HCT116 (cell line): ENCODE results near the gene CLIP4. TPM values are rescaled to one million over a fixed set of nuclear protein-coding genes. Genes with fewer than 3 reads are reported as not detected.
A peak's percentile ranks its signal among the peaks of the same experiment; 100 is the strongest.

ENCODE experiments used
- ATAC-seq: fragments of 200-7000 bp; cut with Tn5 transposase; 2 replicates; pipeline ENCODE4 v1.9.1; 2020; ENCODE audit warnings: mild to moderate bottlenecking, moderate library complexity
- BruUV-seq: library from RNA; stranded (reverse); fragments of 400-500 nt; replicated peaks from 2 replicates; lab custom pipeline; 2021; lab: Mats Ljungman, UMichigan
- CTCF ChIA-PET: fragments of 300-600 bp; sonication (Branson Sonifier 250); formaldehyde crosslinking; loops from one replicate; lab custom pipeline; 2021; ENCODE audit warnings: antibody characterized with exemption; lab: Charles Lee
- POLR2A ChIA-PET: fragments of 300-600, 350-600 bp; sonication (Branson Sonifier 250); formaldehyde crosslinking; loops from one replicate; lab custom pipeline; 2021; ENCODE audit warnings: antibody characterized with exemption; lab: Charles Lee
- RAD21 ChIA-PET, 2 experiments: fragments of 300-600 bp; sonication (Branson Sonifier 250); formaldehyde crosslinking; loops; one replicate each; lab custom pipeline; 2023; ENCODE audit warnings: low total read pairs in 2 of 2; ENCODE audit not compliant: uncharacterized antibody in 2 of 2, unreplicated experiment in 2 of 2, low non-redundant PET in 1 of 2; lab: Charles Lee
- DNase-seq: peaks from one replicate; pipeline ENCODE4 v3.0.0-alpha.2; 2010; ENCODE audit warnings: low read depth, low spot score
- H2AFZ ChIP-seq: fragments of 200-600 bp; shearing (Covaris generic), sonication (generic); 2 replicates; pipeline ENCODE4 v1.6.1; 2017; ENCODE audit warnings: low read depth, mixed run types, mixed read lengths, antibody characterized with exemption, low read length; ENCODE audit not compliant: poor library complexity, severe bottlenecking
- H3K27ac ChIP-seq: 2 replicates; pipeline ENCODE4 v1.5.1; 2012; ENCODE audit warnings: low read depth, low read length
- H3K27me3 ChIP-seq: fragments of 200-600 bp; sonication (generic); 2 replicates; pipeline ENCODE4 v1.6.1; 2016; ENCODE audit warnings: mixed run types, low read length, mixed read lengths; ENCODE audit not compliant: insufficient read depth
- H3K36me3 ChIP-seq, 2 experiments: fragments of 200-500 bp in 1 of 2; fragments of 200-600 bp in 1 of 2; sonication (Bioruptor generic) in 1 of 2; sonication (generic) in 1 of 2; 2 replicates each; pipeline versions ENCODE4 v1.5.1 to v1.6.1; 2014 to 2016; ENCODE audit warnings: low read length in 2 of 2, inconsistent platforms in 1 of 2, mixed read lengths in 1 of 2, mixed run types in 1 of 2; ENCODE audit not compliant: insufficient read depth in 2 of 2, control insufficient read depth in 1 of 2
- H3K4me1 ChIP-seq, 2 experiments: fragments of 200-600 bp in 1 of 2; sonication (generic) in 1 of 2; 2 replicates each; pipeline versions ENCODE4 v1.5.1 to v1.6.1; 2012 to 2017; ENCODE audit warnings: low read length in 2 of 2, inconsistent platforms in 1 of 2, mild to moderate bottlenecking in 1 of 2, mixed read lengths in 1 of 2, mixed run types in 1 of 2, moderate library complexity in 1 of 2; ENCODE audit not compliant: insufficient read depth in 2 of 2, control insufficient read depth in 1 of 2
- H3K4me2 ChIP-seq: fragments of 200-600 bp; sonication (generic); 2 replicates; pipeline ENCODE4 v1.6.1; 2017; ENCODE audit warnings: mixed run types, low read length, mixed read lengths
- H3K4me3 ChIP-seq, 2 experiments: fragments of 200-600 bp in 1 of 2; sonication (generic) in 1 of 2; replicated peaks in 1 of 2; 2 replicates each; pipeline ENCODE4 v1.5.1; 2011 to 2016; ENCODE audit warnings: low read length in 2 of 2, control low read depth in 1 of 2, low read depth in 1 of 2, mild to moderate bottlenecking in 1 of 2, mixed read lengths in 1 of 2, mixed run types in 1 of 2
- H3K79me2 ChIP-seq: fragments of 200-600 bp; sonication (generic); 2 replicates; pipeline ENCODE4 v1.6.1; 2017; ENCODE audit warnings: mild to moderate bottlenecking, mixed run types, low read length, moderate library complexity, mixed read lengths; ENCODE audit not compliant: insufficient read depth
- H3K9ac ChIP-seq: fragments of 200-600 bp; sonication (generic); 2 replicates; pipeline ENCODE4 v1.6.1; 2016; ENCODE audit warnings: low read length, mixed read lengths
- H3K9me2 ChIP-seq: fragments of 200-600 bp; sonication (generic), shearing (Covaris generic); 2 replicates; pipeline ENCODE4 v1.6.1; 2017; ENCODE audit warnings: mixed run types, mild to moderate bottlenecking, moderate library complexity; ENCODE audit not compliant: insufficient read depth
- H3K9me3 ChIP-seq, 2 experiments: fragments of 200-500 bp in 1 of 2; fragments of 200-600 bp in 1 of 2; sonication (Bioruptor generic) in 1 of 2; sonication (generic) in 1 of 2; 2 replicates each; pipeline ENCODE4 v1.6.1; 2014 to 2017; ENCODE audit warnings: low read length in 2 of 2, mixed read lengths in 2 of 2, inconsistent platforms in 1 of 2, low read depth in 1 of 2, mild to moderate bottlenecking in 1 of 2, mixed run types in 1 of 2, moderate library complexity in 1 of 2; ENCODE audit not compliant: control insufficient read depth in 1 of 2, insufficient read depth in 1 of 2
- H4K20me1 ChIP-seq: fragments of 200-600 bp; sonication (generic), shearing (Covaris generic); 2 replicates; pipeline ENCODE4 v1.6.1; 2017; ENCODE audit warnings: mixed run types, mild to moderate bottlenecking, moderate library complexity; ENCODE audit not compliant: insufficient read depth
- CBX3 ChIP-seq: IDR thresholded peaks from 2 replicates; pipeline ENCODE4 v1.6.1; 2012; ENCODE audit warnings: low read depth
- CEBPB ChIP-seq: IDR thresholded peaks from 2 replicates; pipeline ENCODE4 v1.6.1; 2012; ENCODE audit warnings: low read depth
- EGR1 ChIP-seq: IDR thresholded peaks from 2 replicates; pipeline ENCODE4 v1.6.1; 2012; ENCODE audit warnings: low read depth
- ELF1 ChIP-seq: IDR thresholded peaks from 2 replicates; pipeline ENCODE4 v1.6.1; 2012; ENCODE audit warnings: low read depth, borderline replicate concordance
- EZH2 ChIP-seq: fragments of 200-600 bp; sonication (generic); IDR thresholded peaks from 2 replicates; pipeline ENCODE4 v1.6.1; 2017; ENCODE audit warnings: antibody characterized with exemption, mixed run types
- EZH2phosphoT487 ChIP-seq: fragments of 200-600 bp; IDR thresholded peaks from 2 replicates; pipeline ENCODE4 v1.6.1; 2018; ENCODE audit warnings: antibody characterized with exemption, borderline replicate concordance
- FOSL1 ChIP-seq: IDR thresholded peaks from 2 replicates; pipeline ENCODE4 v1.6.1; 2012; ENCODE audit warnings: low read depth
- JUND ChIP-seq: IDR thresholded peaks from 2 replicates; pipeline ENCODE4 v1.6.1; 2012
- POLR2AphosphoS5 ChIP-seq: IDR thresholded peaks from 2 replicates; pipeline ENCODE4 v1.6.1; 2011; ENCODE audit warnings: mild to moderate bottlenecking, low read depth, low read length, moderate library complexity
- SIN3A ChIP-seq: IDR thresholded peaks from 2 replicates; pipeline ENCODE4 v1.6.1; 2012; ENCODE audit warnings: low read depth
- SP1 ChIP-seq: IDR thresholded peaks from 2 replicates; pipeline ENCODE4 v1.6.1; 2012; ENCODE audit warnings: low read depth
- SRF ChIP-seq: IDR thresholded peaks from 2 replicates; pipeline ENCODE4 v1.6.1; 2012; ENCODE audit warnings: low read depth
- TCF7L2 ChIP-seq: IDR thresholded peaks from 2 replicates; pipeline ENCODE4 v1.7.0; 2011; ENCODE audit warnings: borderline replicate concordance, inconsistent platforms; ENCODE audit not compliant: insufficient read depth, insufficient read length; ENCODE audit errors: extremely low read depth
- YY1 ChIP-seq: IDR thresholded peaks from 2 replicates; pipeline ENCODE4 v1.6.1; 2011; ENCODE audit warnings: low read length, low read depth, moderate library complexity, mild to moderate bottlenecking; ENCODE audit not compliant: insufficient replicate concordance; ENCODE audit errors: extremely low read depth
- ZFX ChIP-seq: fragments of 450-650 bp; IDR thresholded peaks from 2 replicates; pipeline ENCODE4 v1.6.1; 2017
- ZNF274 ChIP-seq: fragments of 200-500 bp; sonication (Bioruptor generic); IDR thresholded peaks from 2 replicates; pipeline ENCODE4 v1.6.1; 2014; ENCODE audit warnings: mild to moderate bottlenecking, low read depth, low read length, inconsistent platforms
- intact Hi-C: fragments of 100-400 bp; cut with micrococcal nuclease; formaldehyde crosslinking; loops from 2 replicates; pipeline ENCODE4 v1.10.0; 2022
- total RNA-seq: library from RNA; stranded (reverse); gene quantifications from one replicate; pipeline ENCODE4 v1.2.1, GENCODE V29; 2021; ENCODE audit not compliant: unreplicated experiment
- TF ChIP-seq, protein P1 (sequence below), 3 experiments: fragments of 200-600 bp in 1 of 3; sonication (generic) in 1 of 3; IDR thresholded peaks in 2 of 3; conservative IDR thresholded peaks in 1 of 3; 2 replicates each; pipeline ENCODE4 v1.5.1; 2012 to 2017; ENCODE audit warnings: low read depth in 2 of 3, low read length in 2 of 3, antibody characterized with exemption in 1 of 3, borderline replicate concordance in 1 of 3, control low read depth in 1 of 3, mild to moderate bottlenecking in 1 of 3, mixed read lengths in 1 of 3, mixed run types in 1 of 3, moderate library complexity in 1 of 3; ENCODE audit not compliant: insufficient read depth in 1 of 3
- TF ChIP-seq, protein P2 (sequence below): IDR thresholded peaks from 2 replicates; pipeline ENCODE4 v1.6.1; 2012
- TF ChIP-seq, protein P3 (sequence below): IDR thresholded peaks from 2 replicates; pipeline ENCODE4 v1.6.1; 2012
- TF ChIP-seq, protein P4 (sequence below): IDR thresholded peaks from 2 replicates; pipeline ENCODE4 v1.6.1; 2012; ENCODE audit warnings: low read depth
- TF ChIP-seq, protein P5 (sequence below): IDR thresholded peaks from 2 replicates; pipeline ENCODE4 v1.6.1; 2011; ENCODE audit warnings: mild to moderate bottlenecking, low read length, moderate library complexity; ENCODE audit not compliant: insufficient replicate concordance; ENCODE audit errors: extremely low read depth

Gene CLIP4
- total RNA-seq, 1 experiment from 2014 or later = 27.8 TPM

DNA sequence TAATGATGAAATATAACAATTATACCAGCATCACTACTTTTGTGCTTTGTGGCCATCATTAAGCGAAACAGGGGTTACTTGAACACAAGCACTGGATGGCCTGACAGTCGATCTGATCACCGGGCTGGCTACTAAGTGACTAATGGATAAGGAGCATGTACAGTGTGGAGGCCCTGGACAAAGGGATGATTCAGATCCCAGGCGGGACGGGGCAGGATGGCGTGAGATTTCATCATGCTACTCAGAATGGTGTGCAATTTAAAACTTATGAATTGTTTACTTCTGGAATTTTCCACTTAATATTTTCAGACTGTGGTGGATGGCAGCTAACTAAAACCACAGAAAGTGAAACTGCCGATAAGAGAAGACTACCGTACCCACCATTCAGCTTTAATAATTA is 7.0 kb upstream of the CLIP4 start:
- Histone ChIP-seq H3K4me1 (peaks cover 13 to 62% of the 10 kb centered on the region in 2 experiments; a peak in 3 of 4 replicates), H4K20me1 (no peaks in the 10 kb centered on the region), H3K9me3 (no peaks in the 10 kb centered on the region), H3K4me3 (peak overlapping the region; percentile 15 to 41; a peak in 2 of 4 replicates), H3K27me3 (no peaks in the 10 kb centered on the region), H3K9ac (peak overlapping the region; percentile 21), H3K79me2 (no peaks in the 10 kb centered on the region), H3K36me3 (no peaks in the 10 kb centered on the region), H3K4me2 (peak overlapping the region; percentile 58), H3K27ac (no peak overlapping the region), H2AFZ (peak overlapping the region; percentile 98), H3K9me2 (no peaks in the 10 kb centered on the region)
- ChIA-PET RAD21 (no interaction called here), POLR2A (interaction anchor here (1.1 to 6.4 kb wide), 5 partner anchors 9 to 22 kb away, joined by 3 to 76 read pairs (median 3); no protein-coding TSS in a partner anchor), CTCF (no interaction called here)
- intact Hi-C loops = no loop called here
- peak; percentile 87 for DNase-seq
- BruUV-seq = no TSS peak
- ATAC-seq = peak; percentile 78
- peak; percentile 63 for TF ChIP-seq YY1
- peak; percentile 58; the same call in 1 of the 2 replicates for TF ChIP-seq JUND
- no peak for TF ChIP-seq SRF
- peak; percentile 61 for TF ChIP-seq FOSL1
- peak; percentile 88 for TF ChIP-seq CEBPB
- peak; percentile 75 for TF ChIP-seq SP1
- TF ChIP-seq CBX3 = peak; percentile 47; the same call in 1 of the 2 replicates
- TF ChIP-seq, protein P1, sequence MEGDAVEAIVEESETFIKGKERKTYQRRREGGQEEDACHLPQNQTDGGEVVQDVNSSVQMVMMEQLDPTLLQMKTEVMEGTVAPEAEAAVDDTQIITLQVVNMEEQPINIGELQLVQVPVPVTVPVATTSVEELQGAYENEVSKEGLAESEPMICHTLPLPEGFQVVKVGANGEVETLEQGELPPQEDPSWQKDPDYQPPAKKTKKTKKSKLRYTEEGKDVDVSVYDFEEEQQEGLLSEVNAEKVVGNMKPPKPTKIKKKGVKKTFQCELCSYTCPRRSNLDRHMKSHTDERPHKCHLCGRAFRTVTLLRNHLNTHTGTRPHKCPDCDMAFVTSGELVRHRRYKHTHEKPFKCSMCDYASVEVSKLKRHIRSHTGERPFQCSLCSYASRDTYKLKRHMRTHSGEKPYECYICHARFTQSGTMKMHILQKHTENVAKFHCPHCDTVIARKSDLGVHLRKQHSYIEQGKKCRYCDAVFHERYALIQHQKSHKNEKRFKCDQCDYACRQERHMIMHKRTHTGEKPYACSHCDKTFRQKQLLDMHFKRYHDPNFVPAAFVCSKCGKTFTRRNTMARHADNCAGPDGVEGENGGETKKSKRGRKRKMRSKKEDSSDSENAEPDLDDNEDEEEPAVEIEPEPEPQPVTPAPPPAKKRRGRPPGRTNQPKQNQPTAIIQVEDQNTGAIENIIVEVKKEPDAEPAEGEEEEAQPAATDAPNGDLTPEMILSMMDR (IDR thresholded peaks at IDR 0.05 in 2 of 3, conservative IDR thresholded peaks at IDR 0.05 in 1 of 3; ENCODE audit: borderline replicate concordance in 1 of 3, insufficient read depth in 1 of 3, low read depth in 2 of 3, low read length in 2 of 3) = no peak
- no peak for TF ChIP-seq ZFX
- TF ChIP-seq TCF7L2 = no peak
- TF ChIP-seq EGR1 = no peak
- no peak for TF ChIP-seq EZH2phosphoT487
- TF ChIP-seq, protein P2, sequence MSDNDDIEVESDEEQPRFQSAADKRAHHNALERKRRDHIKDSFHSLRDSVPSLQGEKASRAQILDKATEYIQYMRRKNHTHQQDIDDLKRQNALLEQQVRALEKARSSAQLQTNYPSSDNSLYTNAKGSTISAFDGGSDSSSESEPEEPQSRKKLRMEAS = 0 out of 2 replicates have a peak, but pooled peaks have one; percentile 39
- no peak for TF ChIP-seq ZNF274
- TF ChIP-seq ELF1 = no peak
- TF ChIP-seq, protein P3, sequence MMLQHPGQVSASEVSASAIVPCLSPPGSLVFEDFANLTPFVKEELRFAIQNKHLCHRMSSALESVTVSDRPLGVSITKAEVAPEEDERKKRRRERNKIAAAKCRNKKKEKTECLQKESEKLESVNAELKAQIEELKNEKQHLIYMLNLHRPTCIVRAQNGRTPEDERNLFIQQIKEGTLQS = no peak
- TF ChIP-seq, protein P4, sequence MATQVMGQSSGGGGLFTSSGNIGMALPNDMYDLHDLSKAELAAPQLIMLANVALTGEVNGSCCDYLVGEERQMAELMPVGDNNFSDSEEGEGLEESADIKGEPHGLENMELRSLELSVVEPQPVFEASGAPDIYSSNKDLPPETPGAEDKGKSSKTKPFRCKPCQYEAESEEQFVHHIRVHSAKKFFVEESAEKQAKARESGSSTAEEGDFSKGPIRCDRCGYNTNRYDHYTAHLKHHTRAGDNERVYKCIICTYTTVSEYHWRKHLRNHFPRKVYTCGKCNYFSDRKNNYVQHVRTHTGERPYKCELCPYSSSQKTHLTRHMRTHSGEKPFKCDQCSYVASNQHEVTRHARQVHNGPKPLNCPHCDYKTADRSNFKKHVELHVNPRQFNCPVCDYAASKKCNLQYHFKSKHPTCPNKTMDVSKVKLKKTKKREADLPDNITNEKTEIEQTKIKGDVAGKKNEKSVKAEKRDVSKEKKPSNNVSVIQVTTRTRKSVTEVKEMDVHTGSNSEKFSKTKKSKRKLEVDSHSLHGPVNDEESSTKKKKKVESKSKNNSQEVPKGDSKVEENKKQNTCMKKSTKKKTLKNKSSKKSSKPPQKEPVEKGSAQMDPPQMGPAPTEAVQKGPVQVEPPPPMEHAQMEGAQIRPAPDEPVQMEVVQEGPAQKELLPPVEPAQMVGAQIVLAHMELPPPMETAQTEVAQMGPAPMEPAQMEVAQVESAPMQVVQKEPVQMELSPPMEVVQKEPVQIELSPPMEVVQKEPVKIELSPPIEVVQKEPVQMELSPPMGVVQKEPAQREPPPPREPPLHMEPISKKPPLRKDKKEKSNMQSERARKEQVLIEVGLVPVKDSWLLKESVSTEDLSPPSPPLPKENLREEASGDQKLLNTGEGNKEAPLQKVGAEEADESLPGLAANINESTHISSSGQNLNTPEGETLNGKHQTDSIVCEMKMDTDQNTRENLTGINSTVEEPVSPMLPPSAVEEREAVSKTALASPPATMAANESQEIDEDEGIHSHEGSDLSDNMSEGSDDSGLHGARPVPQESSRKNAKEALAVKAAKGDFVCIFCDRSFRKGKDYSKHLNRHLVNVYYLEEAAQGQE = no peak
- TF ChIP-seq POLR2AphosphoS5 = peak; percentile 83
- TF ChIP-seq, protein P5, sequence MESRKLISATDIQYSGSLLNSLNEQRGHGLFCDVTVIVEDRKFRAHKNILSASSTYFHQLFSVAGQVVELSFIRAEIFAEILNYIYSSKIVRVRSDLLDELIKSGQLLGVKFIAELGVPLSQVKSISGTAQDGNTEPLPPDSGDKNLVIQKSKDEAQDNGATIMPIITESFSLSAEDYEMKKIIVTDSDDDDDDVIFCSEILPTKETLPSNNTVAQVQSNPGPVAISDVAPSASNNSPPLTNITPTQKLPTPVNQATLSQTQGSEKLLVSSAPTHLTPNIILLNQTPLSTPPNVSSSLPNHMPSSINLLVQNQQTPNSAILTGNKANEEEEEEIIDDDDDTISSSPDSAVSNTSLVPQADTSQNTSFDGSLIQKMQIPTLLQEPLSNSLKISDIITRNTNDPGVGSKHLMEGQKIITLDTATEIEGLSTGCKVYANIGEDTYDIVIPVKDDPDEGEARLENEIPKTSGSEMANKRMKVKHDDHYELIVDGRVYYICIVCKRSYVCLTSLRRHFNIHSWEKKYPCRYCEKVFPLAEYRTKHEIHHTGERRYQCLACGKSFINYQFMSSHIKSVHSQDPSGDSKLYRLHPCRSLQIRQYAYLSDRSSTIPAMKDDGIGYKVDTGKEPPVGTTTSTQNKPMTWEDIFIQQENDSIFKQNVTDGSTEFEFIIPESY = no peak
- no peak for TF ChIP-seq EZH2
- no peak for TF ChIP-seq SIN3A
